Keratinocyte (primary cell): ENCODE measurements around the gene GGNBP2. TPM values are rescaled to one million over a fixed set of nuclear protein-coding genes. Genes with fewer than 3 reads are reported as not detected.

Source experiments
- DNase-seq: peaks from one replicate; pipeline ENCODE4 v3.0.0-alpha.2; 2011; ENCODE audit warnings: low read depth, missing footprints, low spot score
- FAIRE-seq: peaks from 2 replicates; lab custom pipeline; 2011; peaks lifted over from hg19 to GRCh38; lab: Jason Lieb, UNC
- H2AFZ ChIP-seq: 2 replicates; pipeline ENCODE4 v1.6.0; 2012; ENCODE audit warnings: low read length, control low read depth, inconsistent platforms; ENCODE audit not compliant: control insufficient read depth
- H3K27ac ChIP-seq: 2 replicates; pipeline ENCODE4 v1.5.1; 2011; ENCODE audit warnings: low read length; ENCODE audit not compliant: control insufficient read depth, insufficient read depth
- H3K27me3 ChIP-seq: 3 replicates; pipeline ENCODE4 v1.6.0; 2011; ENCODE audit warnings: low read length; ENCODE audit not compliant: control insufficient read depth, insufficient read depth; ENCODE audit errors: extremely low read depth
- H3K36me3 ChIP-seq, 2 experiments: 2 replicates in 1 of 2; 3 replicates in 1 of 2; pipeline ENCODE4 v1.5.1; 2011; ENCODE audit warnings: low read length in 2 of 2, mild to moderate bottlenecking in 1 of 2; ENCODE audit not compliant: control insufficient read depth in 2 of 2, insufficient read depth in 2 of 2; ENCODE audit errors: extremely low read depth in 1 of 2
- H3K4me1 ChIP-seq: 3 replicates; pipeline ENCODE4 v1.5.1; 2011; ENCODE audit warnings: low read length; ENCODE audit not compliant: control insufficient read depth, insufficient read depth; ENCODE audit errors: extremely low read depth
- H3K4me2 ChIP-seq: 3 replicates; pipeline ENCODE4 v1.6.0; 2011; ENCODE audit warnings: low read depth, low read length; ENCODE audit not compliant: control insufficient read depth, insufficient read depth; ENCODE audit errors: extremely low read depth
- H3K4me3 ChIP-seq, 3 experiments: fragments of 200-600 bp in 1 of 3; sonication (generic) in 1 of 3; 2 replicates in 2 of 3; 3 replicates in 1 of 3; pipeline ENCODE4 v1.5.1; 2011 to 2016; ENCODE audit warnings: low read length in 3 of 3, mild to moderate bottlenecking in 3 of 3, control low read depth in 2 of 3, inconsistent platforms in 1 of 3, low read depth in 1 of 3, mixed read lengths in 1 of 3, mixed run types in 1 of 3, moderate library complexity in 1 of 3; ENCODE audit not compliant: control insufficient read depth in 2 of 3, insufficient read depth in 2 of 3; ENCODE audit errors: extremely low read depth in 1 of 3
- H3K79me2 ChIP-seq: 2 replicates; pipeline ENCODE4 v1.6.0; 2012; ENCODE audit warnings: low read length; ENCODE audit not compliant: control insufficient read depth, insufficient read depth
- H3K9ac ChIP-seq: 3 replicates; pipeline ENCODE4 v1.6.0; 2011; ENCODE audit warnings: low read length; ENCODE audit not compliant: control insufficient read depth, insufficient read depth; ENCODE audit errors: extremely low read depth
- H3K9me1 ChIP-seq: 3 replicates; pipeline ENCODE4 v1.6.0; 2011; ENCODE audit warnings: low read length; ENCODE audit not compliant: control insufficient read depth, insufficient read depth; ENCODE audit errors: extremely low read depth
- H3K9me3 ChIP-seq: 2 replicates; pipeline ENCODE4 v1.5.1; 2012; ENCODE audit warnings: low read depth, low read length; ENCODE audit not compliant: control insufficient read depth
- H4K20me1 ChIP-seq: 3 replicates; pipeline ENCODE4 v1.6.0; 2011; ENCODE audit warnings: low read length; ENCODE audit not compliant: control insufficient read depth, insufficient read depth; ENCODE audit errors: extremely low read depth
- EZH2 ChIP-seq: IDR thresholded peaks from one replicate; pipeline ENCODE4 v1.6.1; 2012; ENCODE audit warnings: inconsistent platforms, mild to moderate bottlenecking, low read length, moderate library complexity
- dilution Hi-C: fragments of 300-500 bp; cut with MboI; formaldehyde crosslinking; loops from one replicate; pipeline ENCODE4 v1.7.0; 2020; ENCODE audit warnings: low sequenced_read_pairs; ENCODE audit not compliant: extremely low pct_ligation_motif_present
- polyA plus RNA-seq, 5 experiments: library from polyadenylated mRNA; depleted of rRNA in 3 of 5; stranded (reverse) in 3 of 5; stranded (forward) in 1 of 5; unstranded in 1 of 5; fragments of >200 nt; gene quantifications; 1 replicate in 1 of 5; 2 replicates in 3 of 5; 3 replicates in 1 of 5; pipeline versions ENCODE4 v1.2.1 to v1.2.3, GENCODE V29; 2011 to 2012; ENCODE audit warnings: missing spikeins in 2 of 5, low read depth in 1 of 5, low replicate concordance in 1 of 5
- TF ChIP-seq, protein P1 (sequence below), 3 experiments: IDR thresholded peaks in 1 of 3; conservative IDR thresholded peaks in 1 of 3; optimal IDR thresholded peaks in 1 of 3; 2 replicates in 2 of 3; 3 replicates in 1 of 3; pipeline versions ENCODE3 to v1.5.1; 2011; ENCODE audit warnings: low read length in 3 of 3, mild to moderate bottlenecking in 3 of 3, moderate library complexity in 2 of 3, control low read depth in 1 of 3, inconsistent platforms in 1 of 3; ENCODE audit not compliant: insufficient read depth in 2 of 3; ENCODE audit errors: extremely low read depth in 1 of 3

Gene GGNBP2
- polyA plus RNA-seq, 1 donor (not counting 4 experiments of a cell fraction or from before 2014, with no cell fraction given), result 95.5 TPM

DNA sequence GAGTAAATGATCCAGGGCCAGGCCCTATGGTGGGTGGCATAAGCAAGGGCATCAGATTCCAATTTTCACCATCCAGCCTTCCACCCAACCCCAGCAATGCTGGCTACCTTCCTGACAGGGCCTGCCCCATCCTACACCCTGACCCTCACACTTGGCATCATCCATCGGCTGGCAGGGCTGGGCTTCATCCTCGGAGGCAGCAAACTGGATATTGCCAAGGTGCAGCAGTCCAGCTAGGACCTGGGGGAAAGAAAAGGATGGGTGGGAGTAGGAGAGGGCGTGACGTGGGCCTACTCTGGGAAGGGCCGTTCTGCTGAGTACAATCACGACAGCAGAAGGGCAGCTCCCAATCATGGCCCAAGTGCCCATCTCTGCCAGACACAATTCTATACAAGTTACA, 33.5 kb upstream of the GGNBP2 start:
- no peak overlapping the region for H3K27ac ChIP-seq
- FAIRE-seq (no peak), DNase-seq (no peak)
- no peaks in the 10 kb centered on the region for H3K4me1 ChIP-seq
- no peak overlapping the region for H3K4me3 ChIP-seq
- H3K9me1 ChIP-seq, result no peaks in the 10 kb centered on the region
- H3K4me2 ChIP-seq, result no peak overlapping the region
- no peaks in the 10 kb centered on the region for H3K27me3 ChIP-seq
- no peak overlapping the region for H2AFZ ChIP-seq
- peaks cover 48 to 80% of the 10 kb centered on the region in 2 experiments for H3K36me3 ChIP-seq
- H3K9ac ChIP-seq, result no peak overlapping the region
- TF ChIP-seq EZH2, result no peak
- TF ChIP-seq, protein P1, sequence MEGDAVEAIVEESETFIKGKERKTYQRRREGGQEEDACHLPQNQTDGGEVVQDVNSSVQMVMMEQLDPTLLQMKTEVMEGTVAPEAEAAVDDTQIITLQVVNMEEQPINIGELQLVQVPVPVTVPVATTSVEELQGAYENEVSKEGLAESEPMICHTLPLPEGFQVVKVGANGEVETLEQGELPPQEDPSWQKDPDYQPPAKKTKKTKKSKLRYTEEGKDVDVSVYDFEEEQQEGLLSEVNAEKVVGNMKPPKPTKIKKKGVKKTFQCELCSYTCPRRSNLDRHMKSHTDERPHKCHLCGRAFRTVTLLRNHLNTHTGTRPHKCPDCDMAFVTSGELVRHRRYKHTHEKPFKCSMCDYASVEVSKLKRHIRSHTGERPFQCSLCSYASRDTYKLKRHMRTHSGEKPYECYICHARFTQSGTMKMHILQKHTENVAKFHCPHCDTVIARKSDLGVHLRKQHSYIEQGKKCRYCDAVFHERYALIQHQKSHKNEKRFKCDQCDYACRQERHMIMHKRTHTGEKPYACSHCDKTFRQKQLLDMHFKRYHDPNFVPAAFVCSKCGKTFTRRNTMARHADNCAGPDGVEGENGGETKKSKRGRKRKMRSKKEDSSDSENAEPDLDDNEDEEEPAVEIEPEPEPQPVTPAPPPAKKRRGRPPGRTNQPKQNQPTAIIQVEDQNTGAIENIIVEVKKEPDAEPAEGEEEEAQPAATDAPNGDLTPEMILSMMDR (optimal IDR thresholded peaks at IDR 0.05 in 1 of 3, IDR thresholded peaks at IDR 0.05 in 1 of 3, conservative IDR thresholded peaks at IDR 0.05 in 1 of 3; ENCODE audit: extremely low read depth in 1 of 3, insufficient read depth in 2 of 3, low read length in 3 of 3), result no peak
- no peaks in the 10 kb centered on the region for H4K20me1 ChIP-seq
- dilution Hi-C loops, result no loop called here
- H3K79me2 ChIP-seq, result no peaks in the 10 kb centered on the region
- H3K9me3 ChIP-seq, result no peaks in the 10 kb centered on the region

DNA sequence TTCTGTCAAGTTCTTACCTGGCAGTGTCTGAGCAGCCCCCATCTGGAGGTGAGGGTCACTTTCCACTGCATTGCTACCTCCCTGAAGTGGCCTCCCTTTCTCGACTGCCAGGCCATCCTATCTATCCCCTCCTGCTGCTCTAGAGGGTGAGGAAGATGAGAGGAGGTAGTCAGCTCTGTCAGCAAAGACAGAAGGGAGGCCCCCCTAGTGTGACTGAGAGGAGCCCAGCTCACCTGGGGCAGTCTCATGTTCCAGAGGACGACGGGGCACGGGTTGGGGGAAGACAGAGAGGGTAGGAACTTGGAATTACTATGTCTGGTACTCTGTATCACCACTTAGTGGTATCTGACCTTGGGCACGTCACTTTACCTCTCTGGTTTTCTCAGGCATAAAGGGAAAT, 32.1 kb upstream of the GGNBP2 start:
- DNase-seq (no peak), FAIRE-seq (no peak)
- Histone ChIP-seq H3K4me2 (no peak overlapping the region), H3K79me2 (no peaks in the 10 kb centered on the region), H3K36me3 (peaks cover 37 to 71% of the 10 kb centered on the region in 2 experiments), H4K20me1 (no peaks in the 10 kb centered on the region), H2AFZ (no peak overlapping the region), H3K9me3 (no peaks in the 10 kb centered on the region), H3K27ac (no peak overlapping the region), H3K4me1 (no peaks in the 10 kb centered on the region), H3K9ac (no peak overlapping the region), H3K9me1 (no peaks in the 10 kb centered on the region), H3K27me3 (no peaks in the 10 kb centered on the region), H3K4me3 (no peak overlapping the region)
- dilution Hi-C loops, result no loop called here
- no peak for TF ChIP-seq EZH2
- TF ChIP-seq, protein P1 (optimal IDR thresholded peaks at IDR 0.05 in 1 of 3, IDR thresholded peaks at IDR 0.05 in 1 of 3, conservative IDR thresholded peaks at IDR 0.05 in 1 of 3; ENCODE audit: extremely low read depth in 1 of 3, insufficient read depth in 2 of 3, low read length in 3 of 3), result no peak
